Spleen (tissue), 11 donors: Measurements from ENCODE around the gene CDIP1. TPM values are rescaled to one million over a fixed set of nuclear protein-coding genes. Genes with fewer than 3 reads are reported as not detected.

Source experiments
- DNase-seq: peaks from one replicate; pipeline ENCODE4 v3.0.0-alpha.2; 2020
- H3K27ac ChIP-seq, 8 donors: fragments of 200-600 bp; sonication (generic) in 7 of 8; 1 replicate in 4 of 8; 2 replicates in 4 of 8; pipeline versions ENCODE4 v1.5.0 to v1.8.0; 2016 to 2021; ENCODE audit warnings: inconsistent platforms in 4 of 8, mild to moderate bottlenecking in 4 of 8, moderate library complexity in 1 of 8
- H3K27me3 ChIP-seq, 7 donors: fragments of 200-600 bp; sonication (generic) in 6 of 7; replicated peaks in 1 of 7; 1 replicate in 4 of 7; 2 replicates in 3 of 7; pipeline versions ENCODE4 v1.5.0 to v1.8.0; 2016 to 2021; ENCODE audit warnings: inconsistent platforms in 3 of 7, mild to moderate bottlenecking in 1 of 7
- H3K36me3 ChIP-seq, 6 donors: fragments of 200-600 bp; sonication (generic) in 5 of 6; 1 replicate in 4 of 6; 2 replicates in 2 of 6; pipeline versions ENCODE4 v1.5.0 to v1.8.0; 2016 to 2021; ENCODE audit warnings: inconsistent platforms in 2 of 6
- H3K4me1 ChIP-seq, 6 donors: fragments of 200-600 bp; sonication (generic) in 5 of 6; 1 replicate in 3 of 6; 2 replicates in 3 of 6; pipeline versions ENCODE4 v1.5.0 to v1.8.0; 2016 to 2021; ENCODE audit warnings: inconsistent platforms in 3 of 6
- H3K4me3 ChIP-seq, 8 donors: fragments of 200-600 bp; sonication (generic) in 7 of 8; 1 replicate in 4 of 8; 2 replicates in 4 of 8; pipeline versions ENCODE4 v1.5.0 to v1.8.0; 2016 to 2021; ENCODE audit warnings: inconsistent platforms in 4 of 8, mild to moderate bottlenecking in 4 of 8, moderate library complexity in 2 of 8
- H3K9me3 ChIP-seq, 8 donors: fragments of 200-600 bp; sonication (generic) in 7 of 8; 1 replicate in 4 of 8; 2 replicates in 4 of 8; pipeline versions ENCODE4 v1.5.0 to v1.8.0; 2016 to 2021; ENCODE audit warnings: inconsistent platforms in 4 of 8
- POLR2A ChIP-seq, 3 donors: fragments of 450-650 bp; IDR thresholded peaks; one replicate each; pipeline ENCODE4 v1.5.1; 2017; ENCODE audit warnings: antibody characterized with exemption in 3 of 3, mild to moderate bottlenecking in 1 of 3
- POLR2AphosphoS5 ChIP-seq, 3 donors: sonication (generic); formaldehyde crosslinking; IDR thresholded peaks; one replicate each; pipeline ENCODE4 v1.5.1; 2017; ENCODE audit warnings: antibody characterized with exemption in 3 of 3
- WGBS, 5 donors: extraction: QIAGEN DNeasy Blood & Tissue Kit in 3 of 5; methylation state at CpG; one replicate each; pipeline versions ENCODE4 v1.1.5 to v1.1.7; 2013 to 2018; 5-methylcytosine and 5-hydroxymethylcytosine counted together
- intact Hi-C: fragments of 100-400 bp; cut with DNase I; formaldehyde crosslinking; loops from one replicate; pipeline ENCODE4 v1.15.0; 2023; ENCODE audit warnings: low total_unique reads
- polyA plus RNA-seq, 3 donors: library from polyadenylated mRNA; stranded (reverse); fragments of 200-250 nt; gene quantifications; one replicate each; pipeline ENCODE4 v1.2.1, GENCODE V29; 2013
- total RNA-seq, 7 donors: library from RNA; depleted of rRNA in 3 of 7; stranded (reverse); fragments of >200 nt in 3 of 7; fragmentation: NEBNext Ultra II Directional in 4 of 7; extraction: Animal tissue kit (Norgen Biotek cat#: 25700) in 4 of 7; gene quantifications; one replicate each; pipeline versions ENCODE4 v1.1.0 to v1.2.1, GENCODE V29; 2016 to 2021
- TF ChIP-seq, protein P1 (sequence below), 11 experiments: fragments of 200-600 bp in 7 of 11; fragments of 450-650 bp in 4 of 11; sonication (generic) in 4 of 11; IDR thresholded peaks in 8 of 11; conservative IDR thresholded peaks in 3 of 11; 1 replicate in 7 of 11; 2 replicates in 4 of 11; pipeline versions ENCODE4 v1.4.0 to v1.8.0; 2016 to 2021; ENCODE audit warnings: antibody characterized with exemption in 11 of 11, inconsistent platforms in 4 of 11, mild to moderate bottlenecking in 1 of 11
- donor health status: healthy with polysubstance abuse.
- donor health status: DM: no; HTN: no; CAD: no; lungs with moderate emphysema.
- donor health status: DM: no; HTN: no; CAD: no.
- donor health status: Bipolar disorder and iron deficiency.
- donor health status: healthy.
- donor health status: DM: no; HTN: no; CAD: no.
- donor health status: DM: yes; HTN: yes; CAD: no.

Gene CDIP1
- total and polyA plus RNA-seq, 10 donors, result 9.6 to 26.9 (median 19.2) TPM

DNA sequence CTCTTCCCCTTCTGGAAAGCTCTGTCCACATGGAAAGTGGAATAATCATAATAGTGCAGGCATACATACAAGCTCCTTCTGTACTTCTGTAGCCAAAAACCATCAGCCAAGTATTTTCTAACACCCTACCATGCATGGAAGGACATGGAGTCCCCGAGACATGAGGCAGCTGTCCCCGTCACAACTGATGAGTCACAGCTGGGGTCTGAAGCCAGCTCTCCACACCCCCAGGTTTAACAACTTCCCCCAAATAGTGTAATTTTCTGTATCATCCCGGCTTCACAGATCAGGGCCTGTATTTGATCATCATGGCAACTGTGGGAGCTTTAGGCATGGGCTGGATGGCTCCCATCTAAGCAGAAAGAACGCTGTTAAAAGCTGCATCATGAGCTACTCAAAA, 34.1 kb upstream of the CDIP1 start:
- Histone ChIP-seq H3K27ac (no peak overlapping the region), H3K4me1 (peaks cover 0 to 12% (median 0%) of the 10 kb centered on the region in 6 donors), H3K36me3 (no peaks in the 10 kb centered on the region), H3K4me3 (no peak overlapping the region), H3K9me3 (no peaks in the 10 kb centered on the region), H3K27me3 (peaks cover 0 to 10% (median 0%) of the 10 kb centered on the region in 7 donors)
- no peak for DNase-seq
- WGBS, 5 donors, result 40 to 63% (median 45%) methylated on average over 4 of the region's 4 CpGs
- intact Hi-C loops, result no loop called here
- no peak for TF ChIP-seq POLR2AphosphoS5 (IDR thresholded peaks at IDR 0.05)
- TF ChIP-seq, protein P1, sequence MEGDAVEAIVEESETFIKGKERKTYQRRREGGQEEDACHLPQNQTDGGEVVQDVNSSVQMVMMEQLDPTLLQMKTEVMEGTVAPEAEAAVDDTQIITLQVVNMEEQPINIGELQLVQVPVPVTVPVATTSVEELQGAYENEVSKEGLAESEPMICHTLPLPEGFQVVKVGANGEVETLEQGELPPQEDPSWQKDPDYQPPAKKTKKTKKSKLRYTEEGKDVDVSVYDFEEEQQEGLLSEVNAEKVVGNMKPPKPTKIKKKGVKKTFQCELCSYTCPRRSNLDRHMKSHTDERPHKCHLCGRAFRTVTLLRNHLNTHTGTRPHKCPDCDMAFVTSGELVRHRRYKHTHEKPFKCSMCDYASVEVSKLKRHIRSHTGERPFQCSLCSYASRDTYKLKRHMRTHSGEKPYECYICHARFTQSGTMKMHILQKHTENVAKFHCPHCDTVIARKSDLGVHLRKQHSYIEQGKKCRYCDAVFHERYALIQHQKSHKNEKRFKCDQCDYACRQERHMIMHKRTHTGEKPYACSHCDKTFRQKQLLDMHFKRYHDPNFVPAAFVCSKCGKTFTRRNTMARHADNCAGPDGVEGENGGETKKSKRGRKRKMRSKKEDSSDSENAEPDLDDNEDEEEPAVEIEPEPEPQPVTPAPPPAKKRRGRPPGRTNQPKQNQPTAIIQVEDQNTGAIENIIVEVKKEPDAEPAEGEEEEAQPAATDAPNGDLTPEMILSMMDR (IDR thresholded peaks at IDR 0.05 in 8 of 11, conservative IDR thresholded peaks at IDR 0.05 in 3 of 11), result no peak
- no peak for TF ChIP-seq POLR2A (IDR thresholded peaks at IDR 0.05)

DNA sequence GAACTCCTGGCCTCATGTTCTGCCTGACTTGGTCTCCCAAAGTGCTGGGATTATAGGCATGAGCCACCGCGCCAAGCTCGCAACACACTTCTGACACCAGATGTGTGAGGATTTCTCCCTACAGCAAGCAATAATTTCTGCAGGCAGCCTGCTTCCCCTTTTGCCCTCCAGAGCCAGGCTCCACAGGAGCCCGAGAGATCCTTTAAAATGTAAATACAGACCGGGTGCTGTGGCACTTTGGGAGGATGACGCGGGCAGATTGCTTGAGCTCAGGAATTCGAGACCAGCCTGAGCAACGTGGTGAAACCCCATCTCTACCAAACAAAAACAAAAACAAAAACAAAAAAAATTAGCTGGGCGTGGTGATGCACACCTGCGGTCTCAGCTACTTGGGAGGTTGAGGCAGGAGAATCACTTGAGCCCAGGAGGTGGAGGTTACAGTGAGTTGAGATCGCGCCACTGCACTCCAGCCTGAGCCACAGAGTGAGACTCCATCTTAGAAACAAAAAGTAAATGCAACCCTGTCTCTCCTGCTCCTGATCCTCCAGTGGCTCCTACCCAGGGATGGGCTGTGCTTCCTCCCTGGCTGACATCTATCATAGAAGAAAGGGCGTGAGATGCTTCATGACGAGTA, 32.2 kb upstream of the CDIP1 start:
- WGBS, 5 donors, result 73 to 84% (median 78%) methylated on average over 15 of the region's 15 CpGs
- Histone ChIP-seq H3K27me3 (peaks cover 0 to 10% (median 0%) of the 10 kb centered on the region in 7 donors), H3K27ac (no peak overlapping the region), H3K4me3 (no peak overlapping the region), H3K36me3 (no peaks in the 10 kb centered on the region), H3K9me3 (no peaks in the 10 kb centered on the region), H3K4me1 (peaks cover 0 to 12% (median 0%) of the 10 kb centered on the region in 6 donors)
- intact Hi-C loops, result no loop called here
- TF ChIP-seq POLR2AphosphoS5 (IDR thresholded peaks at IDR 0.05), result no peak
- TF ChIP-seq, protein P1 (IDR thresholded peaks at IDR 0.05 in 8 of 11, conservative IDR thresholded peaks at IDR 0.05 in 3 of 11), result no peak
- no peak for TF ChIP-seq POLR2A (IDR thresholded peaks at IDR 0.05)
- no peak for DNase-seq

DNA sequence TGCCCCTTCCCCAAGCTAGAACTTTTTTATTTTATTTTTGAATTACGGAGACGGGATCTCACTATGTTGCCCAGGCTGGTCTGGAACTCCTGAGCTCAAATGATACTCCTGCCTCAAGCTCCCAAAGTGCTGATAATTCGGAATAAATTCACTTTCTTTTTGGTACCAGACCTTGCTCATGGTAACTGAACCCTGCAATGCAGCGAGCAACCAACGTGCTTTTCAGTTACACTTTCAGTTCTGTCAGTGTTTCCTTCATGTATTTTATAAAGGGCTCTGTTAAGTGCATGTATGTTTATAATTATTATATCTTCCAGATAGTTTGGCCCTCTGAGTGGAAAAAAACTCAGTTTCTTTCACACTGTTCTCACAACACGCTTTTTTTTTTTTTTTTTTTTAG, 31.5 kb upstream of the CDIP1 start:
- H3K27me3 ChIP-seq, result peaks cover 0 to 5% (median 0%) of the 10 kb centered on the region in 7 donors

DNA sequence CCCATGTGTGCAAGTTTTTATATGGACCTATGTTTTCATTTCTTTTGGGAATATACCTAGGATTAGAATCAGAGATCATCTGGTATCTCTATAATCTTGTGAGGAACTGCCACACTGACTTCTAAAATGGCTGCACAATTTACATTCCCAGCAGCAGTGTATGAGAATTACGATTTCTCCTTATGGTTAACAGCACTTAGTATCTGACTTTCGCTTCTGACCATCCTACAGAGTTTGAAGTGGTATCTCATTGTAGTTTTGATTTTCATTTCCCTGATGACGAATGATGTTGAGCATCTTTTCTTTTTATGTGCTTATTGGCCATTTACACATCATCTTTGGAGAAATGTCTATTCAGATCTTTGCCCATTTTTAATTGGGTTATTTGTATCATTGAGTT, 27.6 kb upstream of the CDIP1 start:
- 68 to 86% (median 77%) methylated on average over 3 of the region's 3 CpGs for WGBS, 5 donors
- Histone ChIP-seq H3K9me3 (no peaks in the 10 kb centered on the region), H3K4me3 (no peak overlapping the region), H3K27ac (no peak overlapping the region), H3K27me3 (no peaks in the 10 kb centered on the region), H3K36me3 (no peaks in the 10 kb centered on the region), H3K4me1 (no peaks in the 10 kb centered on the region)
- intact Hi-C loops, result no loop called here
- no peak for DNase-seq
- TF ChIP-seq POLR2AphosphoS5 (IDR thresholded peaks at IDR 0.05), result no peak
- TF ChIP-seq, protein P1 (IDR thresholded peaks at IDR 0.05 in 8 of 11, conservative IDR thresholded peaks at IDR 0.05 in 3 of 11), result no peak
- no peak for TF ChIP-seq POLR2A (IDR thresholded peaks at IDR 0.05)

More for the DNA sequence above, 31.5 kb upstream of the CDIP1 start:
- Histone ChIP-seq H3K4me1 (peaks cover 0 to 8% (median 0%) of the 10 kb centered on the region in 6 donors), H3K27ac (no peak overlapping the region), H3K9me3 (no peaks in the 10 kb centered on the region), H3K36me3 (no peaks in the 10 kb centered on the region), H3K4me3 (no peak overlapping the region)
- 66 to 86% (median 78%) methylated on average over 6 of the region's 6 CpGs for WGBS, 5 donors
- DNase-seq, result no peak
- intact Hi-C loops, result no loop called here
- TF ChIP-seq, protein P1 (IDR thresholded peaks at IDR 0.05 in 8 of 11, conservative IDR thresholded peaks at IDR 0.05 in 3 of 11), result no peak
- TF ChIP-seq POLR2AphosphoS5 (IDR thresholded peaks at IDR 0.05) (no peak), POLR2A (IDR thresholded peaks at IDR 0.05) (no peak)
